WTC11 (cell line): ENCODE results near the gene GDAP1L1. TPM values are rescaled to one million over a fixed set of nuclear protein-coding genes. Genes with fewer than 3 reads are reported as not detected.

Source experiments
- ATF2 ChIP-seq: sonication (generic); formaldehyde crosslinking; IDR thresholded peaks from 2 replicates; pipeline ENCODE4 v1.8.1; 2022; ENCODE audit warnings: low read depth, missing genetic modification reagents, borderline replicate concordance
- CREM ChIP-seq: sonication (generic); formaldehyde crosslinking; IDR thresholded peaks from 2 replicates; pipeline ENCODE4 v1.8.1; 2022; ENCODE audit warnings: mild to moderate bottlenecking, missing genetic modification reagents, moderate library complexity
- GRHL2 ChIP-seq: fragments of 250-450 bp; sonication (Bioruptor Pico); IDR thresholded peaks from 2 replicates; pipeline ENCODE4 v1.8.0; 2022; ENCODE audit warnings: mild to moderate bottlenecking, moderate library complexity; ENCODE audit not compliant: insufficient replicate concordance, severe bottlenecking
- OVOL2 ChIP-seq: fragments of 250-450 bp; sonication (Bioruptor Pico); IDR thresholded peaks from 2 replicates; pipeline ENCODE4 v1.9.0; 2021; ENCODE audit warnings: mild to moderate bottlenecking, borderline replicate concordance
- RELA ChIP-seq: sonication (generic); formaldehyde crosslinking; IDR thresholded peaks from 2 replicates; pipeline ENCODE4 v1.8.1; 2022; ENCODE audit warnings: missing genetic modification reagents, mild to moderate bottlenecking, borderline replicate concordance
- SOX15 ChIP-seq: fragments of 250-450 bp; sonication (Bioruptor Pico); IDR thresholded peaks from 2 replicates; pipeline ENCODE4 v1.9.0; 2021; ENCODE audit warnings: mild to moderate bottlenecking
- TCF7 ChIP-seq: sonication (generic); formaldehyde crosslinking; IDR thresholded peaks from 2 replicates; pipeline ENCODE4 v1.8.0; 2022; ENCODE audit warnings: mild to moderate bottlenecking, low read depth, missing genetic modification reagents, moderate library complexity
- TEAD1 ChIP-seq: sonication (generic); formaldehyde crosslinking; IDR thresholded peaks from 2 replicates; pipeline ENCODE4 v1.8.0; 2022; ENCODE audit warnings: mild to moderate bottlenecking, missing genetic modification reagents
- TP53 ChIP-seq: sonication (generic); formaldehyde crosslinking; IDR thresholded peaks from 2 replicates; pipeline ENCODE4 v1.8.1; 2023; ENCODE audit warnings: mild to moderate bottlenecking, missing genetic modification reagents
- USF2 ChIP-seq: sonication (generic); formaldehyde crosslinking; IDR thresholded peaks from 2 replicates; pipeline ENCODE4 v1.8.1; 2023; ENCODE audit warnings: mild to moderate bottlenecking, missing genetic modification reagents, moderate library complexity
- ZBTB21 ChIP-seq: sonication (generic); formaldehyde crosslinking; IDR thresholded peaks from 2 replicates; pipeline ENCODE4 v1.8.1; 2023; ENCODE audit warnings: mild to moderate bottlenecking, missing genetic modification reagents, borderline replicate concordance
- ZNF121 ChIP-seq: sonication (generic); formaldehyde crosslinking; IDR thresholded peaks from 2 replicates; pipeline ENCODE4 v1.8.0; 2023; ENCODE audit warnings: missing genetic modification reagents
- ZNF219 ChIP-seq: sonication (generic); formaldehyde crosslinking; IDR thresholded peaks from 2 replicates; pipeline ENCODE4 v1.8.0; 2023; ENCODE audit warnings: missing genetic modification reagents, mild to moderate bottlenecking, borderline replicate concordance
- ZNF423 ChIP-seq: fragments of 250-450 bp; sonication (Bioruptor Pico); IDR thresholded peaks from 2 replicates; pipeline ENCODE4 v2.1.2; 2022; ENCODE audit warnings: mild to moderate bottlenecking, moderate library complexity
- total RNA-seq: library from RNA; stranded (reverse); gene quantifications from 3 replicates; pipeline ENCODE4 v1.2.3, GENCODE V29; 2021
- TF ChIP-seq, protein P1 (sequence below): sonication (generic); formaldehyde crosslinking; IDR thresholded peaks from 2 replicates; pipeline ENCODE4 v1.8.1; 2023; ENCODE audit warnings: mild to moderate bottlenecking, missing genetic modification reagents, borderline replicate concordance
- TF ChIP-seq, protein P2 (sequence below): fragments of 250-450 bp; sonication (Bioruptor Pico); IDR thresholded peaks from 2 replicates; pipeline ENCODE4 v2.1.2; 2022; ENCODE audit warnings: mild to moderate bottlenecking, moderate library complexity
- TF ChIP-seq, protein P3 (sequence below): sonication (generic); formaldehyde crosslinking; IDR thresholded peaks from 2 replicates; pipeline ENCODE4 v1.8.0; 2022; ENCODE audit warnings: mild to moderate bottlenecking, missing genetic modification reagents
- TF ChIP-seq, protein P4 (sequence below): fragments of 250-450 bp; sonication (Bioruptor Pico); IDR thresholded peaks from 2 replicates; pipeline ENCODE4 v1.8.0; 2021; ENCODE audit warnings: mild to moderate bottlenecking
- TF ChIP-seq, protein P5 (sequence below): sonication (generic); formaldehyde crosslinking; IDR thresholded peaks from 2 replicates; pipeline ENCODE4 v1.8.1; 2023; ENCODE audit warnings: mild to moderate bottlenecking, missing genetic modification reagents
- TF ChIP-seq, protein P6 (sequence below): sonication (generic); formaldehyde crosslinking; IDR thresholded peaks from 2 replicates; pipeline ENCODE4 v1.8.1; 2022; ENCODE audit warnings: mild to moderate bottlenecking, moderate library complexity, missing genetic modification reagents
- TF ChIP-seq, protein P7 (sequence below): sonication (generic); formaldehyde crosslinking; IDR thresholded peaks from 2 replicates; pipeline ENCODE4 v1.8.1; 2022; ENCODE audit warnings: low read depth, mild to moderate bottlenecking, moderate library complexity, missing genetic modification reagents, borderline replicate concordance

The GDAP1L1 gene
- total RNA-seq, 1 experiment from 2014 or later = 7.5 TPM

- no peak for TF ChIP-seq ATF2 (CRISPR knock-in tag)
- TF ChIP-seq, protein P1, sequence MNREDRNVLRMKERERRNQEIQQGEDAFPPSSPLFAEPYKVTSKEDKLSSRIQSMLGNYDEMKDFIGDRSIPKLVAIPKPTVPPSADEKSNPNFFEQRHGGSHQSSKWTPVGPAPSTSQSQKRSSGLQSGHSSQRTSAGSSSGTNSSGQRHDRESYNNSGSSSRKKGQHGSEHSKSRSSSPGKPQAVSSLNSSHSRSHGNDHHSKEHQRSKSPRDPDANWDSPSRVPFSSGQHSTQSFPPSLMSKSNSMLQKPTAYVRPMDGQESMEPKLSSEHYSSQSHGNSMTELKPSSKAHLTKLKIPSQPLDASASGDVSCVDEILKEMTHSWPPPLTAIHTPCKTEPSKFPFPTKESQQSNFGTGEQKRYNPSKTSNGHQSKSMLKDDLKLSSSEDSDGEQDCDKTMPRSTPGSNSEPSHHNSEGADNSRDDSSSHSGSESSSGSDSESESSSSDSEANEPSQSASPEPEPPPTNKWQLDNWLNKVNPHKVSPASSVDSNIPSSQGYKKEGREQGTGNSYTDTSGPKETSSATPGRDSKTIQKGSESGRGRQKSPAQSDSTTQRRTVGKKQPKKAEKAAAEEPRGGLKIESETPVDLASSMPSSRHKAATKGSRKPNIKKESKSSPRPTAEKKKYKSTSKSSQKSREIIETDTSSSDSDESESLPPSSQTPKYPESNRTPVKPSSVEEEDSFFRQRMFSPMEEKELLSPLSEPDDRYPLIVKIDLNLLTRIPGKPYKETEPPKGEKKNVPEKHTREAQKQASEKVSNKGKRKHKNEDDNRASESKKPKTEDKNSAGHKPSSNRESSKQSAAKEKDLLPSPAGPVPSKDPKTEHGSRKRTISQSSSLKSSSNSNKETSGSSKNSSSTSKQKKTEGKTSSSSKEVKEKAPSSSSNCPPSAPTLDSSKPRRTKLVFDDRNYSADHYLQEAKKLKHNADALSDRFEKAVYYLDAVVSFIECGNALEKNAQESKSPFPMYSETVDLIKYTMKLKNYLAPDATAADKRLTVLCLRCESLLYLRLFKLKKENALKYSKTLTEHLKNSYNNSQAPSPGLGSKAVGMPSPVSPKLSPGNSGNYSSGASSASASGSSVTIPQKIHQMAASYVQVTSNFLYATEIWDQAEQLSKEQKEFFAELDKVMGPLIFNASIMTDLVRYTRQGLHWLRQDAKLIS (CRISPR knock-in tag) = no peak
- TF ChIP-seq RELA (CRISPR knock-in tag) = no peak
- TF ChIP-seq USF2 (CRISPR knock-in tag) = peak; percentile 72
- TF ChIP-seq ZNF219 (CRISPR knock-in tag) = no peak
- no peak for TF ChIP-seq OVOL2 (CRISPR knock-in tag)
- TF ChIP-seq, protein P2, sequence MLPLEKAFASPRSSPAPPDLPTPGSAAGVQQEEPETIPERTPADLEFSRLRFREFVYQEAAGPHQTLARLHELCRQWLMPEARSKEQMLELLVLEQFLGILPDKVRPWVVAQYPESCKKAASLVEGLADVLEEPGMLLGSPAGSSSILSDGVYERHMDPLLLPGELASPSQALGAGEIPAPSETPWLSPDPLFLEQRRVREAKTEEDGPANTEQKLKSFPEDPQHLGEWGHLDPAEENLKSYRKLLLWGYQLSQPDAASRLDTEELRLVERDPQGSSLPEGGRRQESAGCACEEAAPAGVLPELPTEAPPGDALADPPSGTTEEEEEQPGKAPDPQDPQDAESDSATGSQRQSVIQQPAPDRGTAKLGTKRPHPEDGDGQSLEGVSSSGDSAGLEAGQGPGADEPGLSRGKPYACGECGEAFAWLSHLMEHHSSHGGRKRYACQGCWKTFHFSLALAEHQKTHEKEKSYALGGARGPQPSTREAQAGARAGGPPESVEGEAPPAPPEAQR = no peak
- peak; percentile 66; the same call in 1 of the 2 replicates for TF ChIP-seq ZBTB21 (CRISPR knock-in tag)
- peak; percentile 23; the same call in 1 of the 2 replicates for TF ChIP-seq TEAD1 (CRISPR knock-in tag)
- TF ChIP-seq, protein P3, sequence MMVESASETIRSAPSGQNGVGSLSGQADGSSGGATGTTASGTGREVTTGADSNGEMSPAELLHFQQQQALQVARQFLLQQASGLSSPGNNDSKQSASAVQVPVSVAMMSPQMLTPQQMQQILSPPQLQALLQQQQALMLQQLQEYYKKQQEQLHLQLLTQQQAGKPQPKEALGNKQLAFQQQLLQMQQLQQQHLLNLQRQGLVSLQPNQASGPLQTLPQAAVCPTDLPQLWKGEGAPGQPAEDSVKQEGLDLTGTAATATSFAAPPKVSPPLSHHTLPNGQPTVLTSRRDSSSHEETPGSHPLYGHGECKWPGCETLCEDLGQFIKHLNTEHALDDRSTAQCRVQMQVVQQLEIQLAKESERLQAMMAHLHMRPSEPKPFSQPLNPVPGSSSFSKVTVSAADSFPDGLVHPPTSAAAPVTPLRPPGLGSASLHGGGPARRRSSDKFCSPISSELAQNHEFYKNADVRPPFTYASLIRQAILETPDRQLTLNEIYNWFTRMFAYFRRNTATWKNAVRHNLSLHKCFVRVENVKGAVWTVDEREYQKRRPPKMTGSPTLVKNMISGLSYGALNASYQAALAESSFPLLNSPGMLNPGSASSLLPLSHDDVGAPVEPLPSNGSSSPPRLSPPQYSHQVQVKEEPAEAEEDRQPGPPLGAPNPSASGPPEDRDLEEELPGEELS = 0 out of 2 replicates have a peak, but pooled peaks have one; percentile 65
- 0 out of 2 replicates have a peak, but pooled peaks have one; percentile 15 for TF ChIP-seq CREM (CRISPR knock-in tag)
- no peak for TF ChIP-seq SOX15
- TF ChIP-seq, protein P4, sequence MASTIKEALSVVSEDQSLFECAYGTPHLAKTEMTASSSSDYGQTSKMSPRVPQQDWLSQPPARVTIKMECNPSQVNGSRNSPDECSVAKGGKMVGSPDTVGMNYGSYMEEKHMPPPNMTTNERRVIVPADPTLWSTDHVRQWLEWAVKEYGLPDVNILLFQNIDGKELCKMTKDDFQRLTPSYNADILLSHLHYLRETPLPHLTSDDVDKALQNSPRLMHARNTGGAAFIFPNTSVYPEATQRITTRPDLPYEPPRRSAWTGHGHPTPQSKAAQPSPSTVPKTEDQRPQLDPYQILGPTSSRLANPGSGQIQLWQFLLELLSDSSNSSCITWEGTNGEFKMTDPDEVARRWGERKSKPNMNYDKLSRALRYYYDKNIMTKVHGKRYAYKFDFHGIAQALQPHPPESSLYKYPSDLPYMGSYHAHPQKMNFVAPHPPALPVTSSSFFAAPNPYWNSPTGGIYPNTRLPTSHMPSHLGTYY (CRISPR knock-in tag) = no peak
- TF ChIP-seq, protein P5, sequence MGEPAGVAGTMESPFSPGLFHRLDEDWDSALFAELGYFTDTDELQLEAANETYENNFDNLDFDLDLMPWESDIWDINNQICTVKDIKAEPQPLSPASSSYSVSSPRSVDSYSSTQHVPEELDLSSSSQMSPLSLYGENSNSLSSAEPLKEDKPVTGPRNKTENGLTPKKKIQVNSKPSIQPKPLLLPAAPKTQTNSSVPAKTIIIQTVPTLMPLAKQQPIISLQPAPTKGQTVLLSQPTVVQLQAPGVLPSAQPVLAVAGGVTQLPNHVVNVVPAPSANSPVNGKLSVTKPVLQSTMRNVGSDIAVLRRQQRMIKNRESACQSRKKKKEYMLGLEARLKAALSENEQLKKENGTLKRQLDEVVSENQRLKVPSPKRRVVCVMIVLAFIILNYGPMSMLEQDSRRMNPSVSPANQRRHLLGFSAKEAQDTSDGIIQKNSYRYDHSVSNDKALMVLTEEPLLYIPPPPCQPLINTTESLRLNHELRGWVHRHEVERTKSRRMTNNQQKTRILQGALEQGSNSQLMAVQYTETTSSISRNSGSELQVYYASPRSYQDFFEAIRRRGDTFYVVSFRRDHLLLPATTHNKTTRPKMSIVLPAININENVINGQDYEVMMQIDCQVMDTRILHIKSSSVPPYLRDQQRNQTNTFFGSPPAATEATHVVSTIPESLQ = no peak
- no peak for TF ChIP-seq ZNF423
- TF ChIP-seq, protein P6, sequence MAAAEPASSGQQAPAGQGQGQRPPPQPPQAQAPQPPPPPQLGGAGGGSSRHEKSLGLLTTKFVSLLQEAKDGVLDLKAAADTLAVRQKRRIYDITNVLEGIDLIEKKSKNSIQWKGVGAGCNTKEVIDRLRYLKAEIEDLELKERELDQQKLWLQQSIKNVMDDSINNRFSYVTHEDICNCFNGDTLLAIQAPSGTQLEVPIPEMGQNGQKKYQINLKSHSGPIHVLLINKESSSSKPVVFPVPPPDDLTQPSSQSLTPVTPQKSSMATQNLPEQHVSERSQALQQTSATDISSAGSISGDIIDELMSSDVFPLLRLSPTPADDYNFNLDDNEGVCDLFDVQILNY = no peak
- TF ChIP-seq GRHL2 (CRISPR knock-in tag) = no peak
- no peak for TF ChIP-seq TCF7
- TF ChIP-seq, protein P7, sequence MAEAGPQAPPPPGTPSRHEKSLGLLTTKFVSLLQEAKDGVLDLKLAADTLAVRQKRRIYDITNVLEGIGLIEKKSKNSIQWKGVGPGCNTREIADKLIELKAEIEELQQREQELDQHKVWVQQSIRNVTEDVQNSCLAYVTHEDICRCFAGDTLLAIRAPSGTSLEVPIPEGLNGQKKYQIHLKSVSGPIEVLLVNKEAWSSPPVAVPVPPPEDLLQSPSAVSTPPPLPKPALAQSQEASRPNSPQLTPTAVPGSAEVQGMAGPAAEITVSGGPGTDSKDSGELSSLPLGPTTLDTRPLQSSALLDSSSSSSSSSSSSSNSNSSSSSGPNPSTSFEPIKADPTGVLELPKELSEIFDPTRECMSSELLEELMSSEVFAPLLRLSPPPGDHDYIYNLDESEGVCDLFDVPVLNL (CRISPR knock-in tag) = no peak
- peak; percentile 68; the same call in 1 of the 2 replicates for TF ChIP-seq TP53
- TF ChIP-seq ZNF121 (CRISPR knock-in tag) = no peak
These were observed 63.8 kb downstream of the GDAP1L1 start, which contains the start of gene FITM2 (continued) for GRCh38 chr20:44310664-44311639.
